Measurements from ENCODE around the gene CRISPLD2.

The CRISPLD2 gene

GRCh38 chr16:84931506-84931905, 111.7 kb downstream of the CRISPLD2 start:
- DNase-seq: no peak
- H3K9ac ChIP-seq (ENCODE audit: low read length): no peak overlapping the region
- no peaks in the 10 kb centered on the region for H3K9me2 ChIP-seq (replicated peaks; ENCODE audit: insufficient read depth, low read length)
- H3K36me3 ChIP-seq (replicated peaks; ENCODE audit: insufficient read depth, low read length): no peaks in the 10 kb centered on the region
- TF ChIP-seq CTCF (IDR thresholded peaks at IDR 0.05; ENCODE audit: low read length): no peak
- H3F3A ChIP-seq (ENCODE audit: insufficient read depth, low read length): no peaks in the 10 kb centered on the region
- H3K4me2 ChIP-seq (ENCODE audit: low read depth, low read length): no peak overlapping the region
- H2AFZ ChIP-seq (ENCODE audit: low read length): no peak overlapping the region
- H3K79me2 ChIP-seq (ENCODE audit: low read length): no peaks in the 10 kb centered on the region
- no peak overlapping the region for H3K27ac ChIP-seq (ENCODE audit: low read length)
- H3K4me3 ChIP-seq (ENCODE audit: low read length): no peak overlapping the region
- H3K9me3 ChIP-seq (replicated peaks; ENCODE audit: insufficient read depth, low read length): no peaks in the 10 kb centered on the region
- H4K20me1 ChIP-seq (ENCODE audit: insufficient read depth, low read length): no peaks in the 10 kb centered on the region
- H3K4me1 ChIP-seq (ENCODE audit: low read length): no peaks in the 10 kb centered on the region
- peaks cover 49% of the 10 kb centered on the region for H3K27me3 ChIP-seq (replicated peaks; ENCODE audit: insufficient read depth, low read length)

- Histone ChIP-seq H3K9ac (ENCODE audit: low read length) (no peak overlapping the region), H3K27ac (ENCODE audit: low read length) (no peak overlapping the region), H3K4me3 (ENCODE audit: low read length) (no peak overlapping the region), H2AFZ (ENCODE audit: low read length) (no peak overlapping the region), H3K36me3 (replicated peaks; ENCODE audit: insufficient read depth, low read length) (no peaks in the 10 kb centered on the region), H3K79me2 (ENCODE audit: low read length) (no peaks in the 10 kb centered on the region), H3F3A (ENCODE audit: insufficient read depth, low read length) (no peaks in the 10 kb centered on the region), H3K9me2 (replicated peaks; ENCODE audit: insufficient read depth, low read length) (no peaks in the 10 kb centered on the region), H3K9me3 (replicated peaks; ENCODE audit: insufficient read depth, low read length) (no peaks in the 10 kb centered on the region), H3K4me2 (ENCODE audit: low read depth, low read length) (no peak overlapping the region), H4K20me1 (ENCODE audit: insufficient read depth, low read length) (no peaks in the 10 kb centered on the region), H3K27me3 (replicated peaks; ENCODE audit: insufficient read depth, low read length) (peaks cover 53% of the 10 kb centered on the region), H3K4me1 (ENCODE audit: low read length) (no peaks in the 10 kb centered on the region)
- no peak for DNase-seq
- no peak for TF ChIP-seq EZH2 (optimal IDR thresholded peaks at IDR 0.05; ENCODE audit: low read depth, low read length)
- TF ChIP-seq CTCF (IDR thresholded peaks at IDR 0.05; ENCODE audit: low read length): no peak
- TF ChIP-seq EZH2phosphoT487 (IDR thresholded peaks at IDR 0.05; ENCODE audit: low read length): no peak
Measured at GRCh38 chr16:84932681-84933080, 112.9 kb downstream of the CRISPLD2 start.

GRCh38 chr16:84933774-84934631, 114.2 kb downstream of the CRISPLD2 start:
- Histone ChIP-seq H3F3A (ENCODE audit: insufficient read depth, low read length) (no peaks in the 10 kb centered on the region), H2AFZ (ENCODE audit: low read length) (no peak overlapping the region), H3K79me2 (ENCODE audit: low read length) (no peaks in the 10 kb centered on the region), H3K9ac (ENCODE audit: low read length) (no peak overlapping the region), H3K4me2 (ENCODE audit: low read depth, low read length) (no peak overlapping the region), H3K9me2 (replicated peaks; ENCODE audit: insufficient read depth, low read length) (no peaks in the 10 kb centered on the region), H3K27ac (ENCODE audit: low read length) (no peak overlapping the region), H3K9me3 (replicated peaks; ENCODE audit: insufficient read depth, low read length) (no peaks in the 10 kb centered on the region), H3K27me3 (replicated peaks; ENCODE audit: insufficient read depth, low read length) (peaks cover 49% of the 10 kb centered on the region), H3K4me1 (ENCODE audit: low read length) (no peaks in the 10 kb centered on the region), H4K20me1 (ENCODE audit: insufficient read depth, low read length) (no peaks in the 10 kb centered on the region), H3K4me3 (ENCODE audit: low read length) (no peak overlapping the region), H3K36me3 (replicated peaks; ENCODE audit: insufficient read depth, low read length) (no peaks in the 10 kb centered on the region)
- DNase-seq: no peak
- TF ChIP-seq EZH2 (optimal IDR thresholded peaks at IDR 0.05; ENCODE audit: low read depth, low read length): no peak
- no peak for TF ChIP-seq EZH2phosphoT487 (IDR thresholded peaks at IDR 0.05; ENCODE audit: low read length)
